NCI-H524 treated with DMSO at 0.1 percent for 48 hours (cell line): Measurements from ENCODE around the gene GPRIN2.

Experiments used
- DNase-seq: peaks from one replicate; lab custom pipeline; 2025; lab: John Stamatoyannopoulos, UW

The GPRIN2 gene

GRCh38 chr10:46549171-46550075, 7.0 kb downstream of the GPRIN2 start:
- no peak for DNase-seq

- DNase-seq = no peak
These were observed 7.9 kb downstream of the GPRIN2 start for GRCh38 chr10:46548498-46549090.

- no peak for DNase-seq
These were observed 8.6 kb downstream of the GPRIN2 start for GRCh38 chr10:46547541-46548497.

- DNase-seq = no peak
These were observed 9.6 kb downstream of the GPRIN2 start for GRCh38 chr10:46546591-46547540.

GRCh38 chr10:46545861-46546590, 10.4 kb downstream of the GPRIN2 start:
- no peak for DNase-seq

GRCh38 chr10:46544989-46545791, 11.3 kb downstream of the GPRIN2 start:
- DNase-seq = no peak

- no peak for DNase-seq
These were observed 12.7 kb downstream of the GPRIN2 start for GRCh38 chr10:46543466-46544377.

GRCh38 chr10:46542567-46543465, 13.6 kb downstream of the GPRIN2 start:
- DNase-seq = no peak

- DNase-seq = no peak
These were observed 14.5 kb downstream of the GPRIN2 start for GRCh38 chr10:46541735-46542566.

- no peak for DNase-seq
These were observed 15.3 kb downstream of the GPRIN2 start for GRCh38 chr10:46541017-46541661.

- DNase-seq = no peak
These were observed 15.9 kb downstream of the GPRIN2 start for GRCh38 chr10:46540412-46541016.

GRCh38 chr10:46539596-46540411, 16.7 kb downstream of the GPRIN2 start:
- no peak for DNase-seq

- no peak for DNase-seq
These were observed 17.6 kb downstream of the GPRIN2 start for GRCh38 chr10:46538717-46539426.

- DNase-seq = no peak
These were observed 18.3 kb downstream of the GPRIN2 start for GRCh38 chr10:46538155-46538554.
